ENCODE data around the gene NRIP1.

NRIP1 gene

DNA sequence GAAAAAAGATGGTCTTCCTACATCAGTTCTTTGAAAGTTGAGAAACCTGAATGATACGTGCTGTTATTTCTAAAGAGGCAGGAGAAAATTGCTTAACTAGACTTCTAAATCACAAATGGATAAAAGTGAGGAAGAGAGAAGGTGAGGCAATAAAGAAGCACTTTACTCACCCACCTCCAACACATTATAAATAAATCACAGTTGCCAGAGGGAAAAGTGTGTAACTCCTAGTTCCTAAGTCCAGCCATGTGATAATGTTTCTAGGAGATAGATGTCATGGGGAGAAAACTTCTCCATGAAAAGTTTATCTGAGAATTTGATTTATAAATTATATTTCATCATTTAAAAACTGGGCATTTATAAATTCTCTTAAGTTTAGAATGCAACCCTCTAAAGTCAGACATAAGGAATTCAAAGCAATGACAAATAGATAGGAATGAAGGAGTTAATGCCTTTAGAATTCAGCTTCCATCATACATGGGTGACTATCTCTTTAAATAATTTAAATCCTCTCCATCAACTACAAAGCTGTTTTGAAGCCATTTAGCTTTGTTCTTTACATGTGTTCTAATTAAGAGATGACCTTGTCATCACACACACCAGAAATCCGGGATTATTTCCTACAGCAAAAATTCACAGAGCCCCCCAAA is 60.0 kb downstream of the NRIP1 start:
- no peak for DNase-seq

GRCh38 chr21:15003463-15004135 is 61.2 kb downstream of the NRIP1 start:
- no peak for DNase-seq

DNA sequence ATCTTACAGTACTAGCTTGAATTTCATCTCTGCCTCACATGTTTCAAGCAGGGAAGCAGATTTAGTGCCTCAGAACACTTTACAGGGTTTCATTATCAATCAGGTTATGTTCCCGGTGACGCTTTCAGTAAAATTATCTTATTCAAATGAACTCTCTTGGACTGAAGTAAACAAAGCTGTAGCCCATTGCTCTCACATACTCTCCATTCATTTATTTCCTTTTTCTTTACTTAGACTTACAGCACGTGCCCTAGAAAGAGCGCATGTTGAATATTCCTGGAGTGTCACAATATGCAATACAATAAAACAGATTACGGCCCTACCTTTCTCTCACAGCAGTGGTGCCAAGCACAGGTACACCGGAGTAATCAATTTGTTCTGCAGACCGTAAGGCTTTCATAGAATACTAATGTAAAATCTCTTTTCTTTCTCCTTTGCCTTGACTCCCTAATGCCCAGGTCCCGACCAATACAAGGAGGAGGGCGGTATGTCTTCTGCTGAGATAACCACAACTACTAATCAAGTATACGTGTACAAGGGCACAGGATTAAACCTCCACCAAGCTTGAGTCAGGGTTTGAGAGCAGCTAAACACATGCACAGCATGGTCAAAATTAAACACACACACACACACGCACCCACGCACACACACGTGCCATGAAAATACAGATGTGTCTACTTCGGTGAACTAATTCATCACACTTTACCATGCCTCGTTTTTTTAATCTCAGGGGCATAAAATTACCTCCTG is 62.8 kb downstream of the NRIP1 start:
- DNase-seq: no peak

DNA sequence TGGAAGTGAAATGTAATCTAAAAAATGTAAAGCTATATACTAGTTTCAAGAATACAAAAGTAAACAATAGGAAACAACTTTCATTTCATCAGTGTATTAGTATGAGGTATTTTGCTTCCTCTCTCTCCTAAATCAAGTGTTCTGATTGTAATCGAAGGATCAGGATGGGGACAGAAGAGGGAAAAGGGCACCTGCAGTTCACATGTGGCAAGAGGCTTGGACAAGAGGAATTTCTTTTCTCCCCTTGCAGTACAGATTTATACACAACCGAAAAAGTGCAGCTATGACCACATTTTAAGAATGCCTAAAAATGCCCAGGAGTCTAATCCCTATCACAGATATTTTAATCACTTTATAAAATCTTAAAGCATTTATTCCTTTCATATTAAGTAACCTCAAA is 63.7 kb downstream of the NRIP1 start:
- DNase-seq: no peak

GRCh38 chr21:15000081-15000480 is 64.7 kb downstream of the NRIP1 start:
- no peak for DNase-seq

DNA sequence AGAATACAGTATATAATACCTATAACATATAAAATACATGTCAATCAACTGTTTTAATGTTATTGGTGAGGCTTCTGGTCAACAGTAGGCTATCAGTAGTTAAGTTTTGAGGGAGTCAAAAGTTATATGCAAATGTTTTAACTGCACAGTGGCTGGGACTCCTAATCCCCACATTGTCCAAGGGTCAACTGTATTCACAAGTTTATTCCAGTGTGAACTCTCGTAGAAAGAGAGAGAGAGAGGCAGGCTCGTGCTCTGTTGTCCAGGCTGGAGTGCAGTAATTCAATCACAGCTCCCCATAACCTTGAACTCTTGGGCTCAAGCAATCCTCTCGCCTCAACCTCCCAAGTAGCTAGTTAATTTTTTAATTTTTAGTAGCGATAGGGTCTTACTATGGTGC is 66.0 kb downstream of the NRIP1 start:
- no peak for DNase-seq

DNA sequence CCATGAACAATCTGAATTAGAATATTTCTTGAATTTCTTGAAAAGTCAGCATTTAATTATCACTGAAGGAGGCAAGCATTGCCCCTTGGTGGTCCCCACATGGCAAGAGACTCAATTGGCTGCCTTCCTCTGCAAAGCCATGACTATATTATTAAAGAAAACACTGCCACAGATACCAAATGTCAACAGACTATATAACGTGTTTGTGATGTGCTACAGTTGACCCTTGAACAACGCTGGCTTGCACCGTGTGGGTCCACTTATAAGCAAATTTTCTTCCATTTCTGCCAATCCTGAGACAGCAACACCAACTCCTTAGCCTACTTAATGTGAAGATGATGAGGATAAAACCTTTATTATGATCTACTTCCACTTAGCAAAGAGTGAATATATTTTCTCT is 66.5 kb downstream of the NRIP1 start:
- no peak for DNase-seq

DNA sequence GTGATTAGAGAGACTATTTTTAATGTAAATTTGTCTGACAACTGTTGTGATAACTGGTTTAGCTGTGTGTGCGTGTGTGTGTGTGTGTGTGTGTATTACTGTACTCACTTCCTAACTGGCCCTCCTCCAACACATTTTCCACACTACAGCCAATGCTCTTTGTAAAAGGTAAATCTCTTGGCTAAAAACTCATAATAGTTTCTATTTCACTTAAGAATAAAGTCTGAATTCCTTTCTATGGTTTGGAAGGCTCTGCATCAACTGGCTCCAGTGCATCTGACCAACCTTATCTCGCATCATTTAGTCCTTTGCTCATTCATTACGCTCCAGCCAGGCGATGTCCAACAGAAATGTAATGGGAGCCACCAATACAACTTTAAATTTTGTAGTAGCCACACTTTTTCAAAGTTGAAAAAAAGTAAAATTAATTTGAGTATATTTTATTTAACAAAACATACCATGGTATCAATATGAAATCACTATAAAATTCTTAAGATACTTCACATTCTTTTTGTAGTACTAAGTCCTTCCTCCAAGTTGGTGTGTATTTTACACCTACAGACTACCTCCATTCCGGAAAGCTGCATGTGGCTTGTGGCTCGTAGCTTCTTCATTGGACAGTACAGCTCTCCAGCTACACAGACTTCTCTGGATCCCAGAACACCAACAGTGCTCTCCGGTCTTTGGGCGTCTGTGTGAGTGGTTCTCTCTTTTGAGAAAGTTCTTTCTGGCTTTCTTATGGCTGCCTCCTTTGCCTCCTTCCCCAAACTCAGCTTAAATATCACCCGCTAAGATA is 68.9 kb downstream of the NRIP1 start:
- DNase-seq: no peak

GRCh38 chr21:14995226-14995625 is 69.6 kb downstream of the NRIP1 start:
- no peak for DNase-seq

GRCh38 chr21:14993115-14993514 is 71.7 kb downstream of the NRIP1 start:
- DNase-seq: no peak

GRCh38 chr21:14991957-14992356 is 72.8 kb downstream of the NRIP1 start:
- DNase-seq: no peak

DNA sequence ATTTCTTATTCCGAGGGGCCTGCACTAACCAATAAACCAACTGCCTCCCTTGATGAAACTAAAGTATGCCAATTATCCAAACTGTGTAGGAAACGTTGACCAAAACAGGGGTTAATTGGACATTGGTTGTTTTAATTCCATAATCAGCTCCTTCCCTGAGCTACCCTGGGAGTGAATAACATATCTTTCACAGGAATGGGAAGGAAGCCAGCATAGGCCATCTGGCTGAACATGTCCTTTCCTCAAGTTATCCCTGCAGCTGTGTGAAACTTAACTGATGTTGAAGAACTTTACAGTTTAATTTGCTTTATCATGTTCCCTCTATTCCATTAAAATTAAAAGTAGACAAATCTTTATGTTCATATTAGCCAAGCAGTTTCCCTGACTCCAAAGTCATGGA is 75.4 kb downstream of the NRIP1 start:
- DNase-seq: no peak

DNA sequence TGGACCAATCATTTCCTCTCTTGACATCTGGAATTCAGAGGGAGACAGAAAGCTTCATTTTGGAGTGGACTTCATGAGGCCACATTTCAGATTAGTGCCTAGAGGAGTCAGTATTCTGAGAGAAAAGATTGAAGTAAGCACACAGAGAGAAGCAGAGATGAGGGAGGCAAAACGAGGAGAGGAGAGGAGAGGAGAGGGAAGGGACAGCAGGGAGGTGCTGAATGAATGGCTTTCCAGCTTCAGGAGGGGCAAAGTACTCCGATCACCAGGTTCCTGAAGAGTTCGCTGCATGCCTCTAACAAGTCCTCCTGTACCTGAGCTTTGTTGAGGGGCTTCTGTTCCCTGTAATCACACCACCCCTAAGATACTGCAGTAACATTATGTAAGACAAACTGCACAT is 76.0 kb downstream of the NRIP1 start:
- no peak for DNase-seq

DNA sequence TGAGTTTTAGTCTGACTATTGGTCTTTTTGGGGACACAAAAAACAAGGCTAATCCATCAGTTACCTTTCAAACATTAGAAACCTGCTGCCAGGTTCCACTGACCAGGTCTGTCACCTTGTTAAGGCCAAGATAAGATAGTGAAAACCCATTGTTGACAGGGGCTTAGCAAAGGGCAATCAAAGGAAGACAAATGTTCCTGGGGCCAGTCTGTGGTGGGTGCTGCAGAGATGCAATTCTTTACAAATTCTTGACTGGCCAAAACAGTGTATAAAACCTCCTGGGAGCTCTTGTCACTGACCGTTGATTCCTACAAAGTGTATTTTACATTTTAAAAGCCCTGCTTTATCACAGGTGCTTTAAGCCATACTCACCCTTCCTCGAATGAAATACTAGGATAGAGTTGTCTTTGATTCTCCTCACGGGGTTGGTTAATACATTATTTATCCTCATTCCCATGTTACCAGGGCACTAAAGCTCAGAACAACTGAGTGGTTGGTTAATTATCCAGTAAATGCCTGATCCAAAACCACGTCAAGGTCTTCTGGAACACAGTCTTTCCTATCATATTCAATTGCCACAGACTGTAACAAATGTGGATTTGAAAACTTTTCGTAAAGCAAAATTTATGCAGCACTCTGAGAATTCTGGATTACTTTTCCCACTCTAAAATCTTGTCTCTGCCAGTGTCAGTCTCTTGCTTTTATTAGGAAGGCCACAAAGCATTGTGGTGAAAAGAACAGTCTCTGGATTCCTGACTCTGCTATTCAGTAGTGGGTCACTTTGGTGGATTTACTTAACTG is 77.2 kb downstream of the NRIP1 start:
- no peak for DNase-seq

- no peak for DNase-seq
Measured at GRCh38 chr21:14985306-14985705, 79.5 kb downstream of the NRIP1 start.

DNA sequence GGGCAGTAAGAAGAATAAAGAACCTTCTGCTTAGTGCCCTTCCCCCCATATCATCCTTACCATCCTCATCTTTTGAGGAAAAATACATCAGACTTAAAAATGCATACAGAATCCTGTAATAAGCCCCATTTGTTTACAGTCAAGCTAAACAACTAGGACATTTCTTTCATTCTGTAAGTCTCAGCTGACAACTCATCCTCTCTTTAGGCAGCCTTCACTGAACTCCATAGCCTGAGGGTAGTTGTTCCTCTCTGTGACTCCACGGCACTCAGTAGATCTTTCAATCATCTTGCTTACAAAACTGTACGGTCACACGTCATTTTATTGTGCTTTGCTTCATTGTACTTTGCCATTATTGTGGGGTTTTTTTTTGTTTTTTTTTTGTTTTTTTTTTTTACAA is 82.5 kb downstream of the NRIP1 start:
- no peak for DNase-seq

GRCh38 chr21:14981246-14981645 is 83.6 kb downstream of the NRIP1 start:
- DNase-seq: no peak

- no peak for DNase-seq
Measured at GRCh38 chr21:14979264-14979663, 85.5 kb downstream of the NRIP1 start.

- no peak for DNase-seq
Measured at GRCh38 chr21:14977814-14978213, 87.0 kb downstream of the NRIP1 start.

- DNase-seq: no peak
Measured at GRCh38 chr21:14975136-14975919, 89.5 kb downstream of the NRIP1 start.

DNA sequence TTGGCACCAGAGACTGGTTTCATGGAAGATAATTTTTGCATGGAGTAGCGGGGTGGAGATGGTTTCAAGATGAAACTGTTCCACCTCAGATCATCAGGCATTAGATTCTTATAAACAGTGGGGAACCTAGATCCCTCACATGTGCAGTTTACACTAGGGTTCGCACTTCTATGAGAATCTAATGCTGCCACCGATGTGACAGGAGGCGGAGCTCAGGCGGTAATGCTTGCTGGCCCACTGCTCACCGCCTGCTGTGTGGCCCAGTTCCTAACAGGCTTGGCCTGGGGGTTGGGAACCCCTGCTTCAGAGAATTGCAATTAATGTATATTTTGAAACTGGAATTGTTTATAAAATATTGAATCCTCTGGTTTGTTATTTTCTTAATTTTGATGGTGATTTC is 92.1 kb downstream of the NRIP1 start:
- DNase-seq: no peak

GRCh38 chr21:14968821-14969220 is 96.0 kb downstream of the NRIP1 start:
- DNase-seq: no peak
